ENCODE measurements around the gene RNF224.

GRCh38 chr9:137192859-137193258 lies 34.4 kb upstream of the RNF224 start:
- TF ChIP-seq CTCF (IDR thresholded peaks at IDR 0.05; ENCODE audit: low read depth, low read length): no peak
- TF ChIP-seq EZH2phosphoT487 (IDR thresholded peaks at IDR 0.05; ENCODE audit: low read depth): no peak

All from OCI-LY3 (cell line).